Stimulated activated CD8-positive, alpha-beta memory T cell treated with anti-CD3 and anti-CD28 coated beads, Interleukin-7, amount 100 ng/mL, for 24 hours (primary cell): ENCODE data around the gene CEP83.

Experiments
- DNase-seq: peaks from one replicate; pipeline ENCODE4 v3.0.0-alpha.2; 2020; ENCODE audit warnings: low read depth

CEP83 gene

DNA sequence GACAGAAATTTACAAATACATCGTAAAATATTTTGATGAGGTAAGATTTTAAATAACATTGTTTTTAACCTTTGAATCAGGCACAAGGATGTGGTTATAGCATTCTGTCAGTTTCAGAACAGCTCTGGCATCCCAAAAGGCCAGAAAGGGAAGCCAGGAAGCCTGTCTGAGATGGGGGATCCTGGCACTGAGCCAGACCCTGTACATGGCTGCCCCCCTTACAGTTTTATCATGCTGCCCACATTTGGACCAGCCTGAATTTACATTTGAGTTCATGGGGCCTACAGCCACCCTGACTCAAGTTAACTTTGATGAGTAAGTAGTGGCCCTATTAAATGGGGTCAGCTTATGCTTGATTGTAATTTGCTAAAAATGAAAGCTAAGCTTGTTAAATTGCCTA lies 155.7 kb downstream of the CEP83 start:
- DNase-seq, result no peak

DNA sequence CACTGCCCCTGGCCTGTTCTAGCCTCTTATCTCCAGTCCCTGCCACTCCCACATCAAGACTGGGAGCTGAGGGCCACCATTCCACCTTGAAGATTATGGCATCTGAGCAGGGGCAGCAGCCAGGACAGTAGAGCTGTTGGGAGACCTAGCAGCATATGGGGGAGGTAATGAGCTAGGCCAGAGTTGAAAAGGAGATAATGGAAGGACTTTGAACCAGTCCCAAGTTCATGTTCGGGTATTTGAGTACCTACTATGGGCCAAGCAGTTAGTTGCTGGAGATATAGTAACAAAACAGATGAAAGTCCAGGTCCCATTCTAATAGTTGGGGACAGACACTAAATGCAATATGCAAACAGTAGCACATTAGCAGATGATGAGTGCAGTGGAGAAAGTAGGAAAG lies 159.8 kb downstream of the CEP83 start:
- no peak for DNase-seq

DNA sequence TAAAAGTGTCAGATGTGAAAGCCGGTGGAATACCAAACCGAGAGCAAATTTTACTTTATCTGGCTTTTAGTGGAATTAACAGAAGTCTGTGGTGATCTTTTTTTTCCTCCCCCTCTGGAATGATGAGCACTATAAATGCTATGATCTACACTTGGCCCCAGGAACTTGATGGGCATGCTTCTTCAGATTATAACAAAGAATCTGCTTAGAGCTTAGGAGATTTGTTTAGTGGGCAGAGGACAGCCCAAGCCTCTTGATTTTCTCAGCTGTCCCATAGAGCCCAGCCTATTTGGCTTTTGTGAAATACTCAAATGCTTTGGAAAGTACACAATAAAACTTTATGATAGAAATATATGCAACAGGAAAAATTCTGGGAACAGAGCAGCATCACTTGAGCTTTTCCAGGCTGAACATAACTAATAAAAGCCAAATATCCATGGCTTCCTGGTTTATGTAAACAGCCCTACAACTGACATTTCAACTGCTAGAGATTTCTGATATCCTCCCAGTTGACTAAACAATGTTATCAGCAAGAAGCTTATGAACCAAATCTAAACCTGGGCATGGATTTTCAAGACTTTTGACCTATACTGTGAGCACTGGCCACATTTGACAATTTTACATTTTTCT lies 161.7 kb downstream of the CEP83 start:
- DNase-seq, result no peak

DNA sequence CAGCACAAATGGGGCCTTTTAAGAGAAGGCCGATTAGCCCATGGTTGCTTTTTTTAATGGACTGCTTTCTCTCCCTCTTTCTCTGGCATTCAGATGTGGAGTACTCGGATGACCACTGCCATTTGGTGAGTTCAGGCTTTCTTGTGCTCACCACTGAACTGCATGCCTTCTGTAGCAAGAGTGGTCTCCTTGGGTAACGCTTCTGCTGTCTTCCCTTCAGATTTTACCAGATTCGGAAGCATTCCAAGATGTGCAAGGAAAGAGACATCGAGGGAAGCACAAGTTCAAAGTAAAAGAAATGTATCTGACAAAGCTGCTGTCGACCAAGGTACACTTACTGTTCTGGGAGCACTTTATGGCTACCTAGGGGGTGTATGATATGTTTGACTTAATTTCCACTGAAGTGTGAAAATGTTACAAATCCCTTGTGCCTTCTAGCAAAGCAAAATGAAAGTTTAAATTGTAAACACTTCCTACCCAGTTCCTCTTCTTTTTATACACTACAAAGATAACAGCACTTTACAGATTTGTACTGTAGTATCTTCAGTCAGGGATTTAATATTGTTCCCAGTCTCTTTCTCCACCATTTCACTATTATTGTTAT lies 162.5 kb downstream of the CEP83 start:
- DNase-seq, result no peak

DNA sequence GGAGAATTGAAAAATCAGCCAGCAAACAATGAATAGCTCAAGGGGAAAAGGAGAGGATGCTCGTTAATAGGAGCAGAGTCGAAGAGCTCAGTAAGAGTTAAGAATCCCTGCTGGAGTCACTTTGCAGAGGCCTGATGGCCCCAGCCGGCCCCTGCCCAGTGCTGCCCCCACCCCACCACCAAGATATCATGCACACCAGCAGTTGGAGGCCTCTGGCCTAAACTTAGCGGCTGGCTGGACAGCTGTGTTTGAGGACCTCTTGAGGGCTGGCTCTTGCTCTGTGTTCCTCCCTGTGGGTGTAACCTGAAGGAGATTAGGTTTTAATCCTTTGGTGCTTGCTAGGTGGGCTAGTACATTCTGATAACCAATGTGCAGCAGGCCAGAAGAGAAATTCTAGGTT lies 169.3 kb downstream of the CEP83 start:
- no peak for DNase-seq

DNA sequence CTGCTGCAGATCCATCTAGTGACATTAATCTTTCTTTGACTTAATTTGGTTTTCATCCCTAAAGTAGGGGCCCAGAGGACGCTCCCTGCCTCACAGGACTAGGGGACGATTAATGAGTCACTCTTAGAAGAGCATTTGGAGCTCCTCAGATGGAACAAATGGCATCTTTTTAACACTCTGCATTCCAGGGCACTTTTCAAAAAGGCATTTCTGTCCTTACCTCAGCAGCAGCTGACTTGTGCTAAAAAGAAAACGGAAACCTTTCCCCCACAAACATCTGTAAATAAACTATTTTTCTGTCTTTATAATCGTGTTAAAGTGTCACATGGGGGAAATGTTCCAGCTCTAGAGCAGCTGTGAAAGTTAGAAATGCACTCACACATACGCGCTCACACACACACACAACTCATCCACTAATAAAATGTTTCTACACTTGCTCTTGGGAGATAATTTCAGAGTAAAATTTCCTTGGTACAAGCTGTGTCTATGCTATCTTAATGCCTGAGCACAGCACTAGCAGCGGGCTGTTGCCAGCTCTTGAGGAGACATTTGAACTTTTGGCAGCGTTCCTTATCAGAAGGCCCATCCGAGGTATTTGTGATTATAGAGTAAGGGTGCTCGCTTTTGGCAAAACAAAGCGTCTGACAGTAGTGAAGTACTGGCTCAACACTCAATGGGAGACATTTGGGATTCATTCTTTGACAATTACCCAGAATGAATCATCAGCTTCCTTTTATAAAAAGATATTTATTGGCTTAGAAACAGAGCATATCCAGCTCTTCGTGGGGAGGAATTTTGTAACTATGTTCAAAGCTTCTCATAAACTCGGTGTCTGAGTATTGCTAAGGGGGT lies 170.0 kb downstream of the CEP83 start:
- no peak for DNase-seq

DNA sequence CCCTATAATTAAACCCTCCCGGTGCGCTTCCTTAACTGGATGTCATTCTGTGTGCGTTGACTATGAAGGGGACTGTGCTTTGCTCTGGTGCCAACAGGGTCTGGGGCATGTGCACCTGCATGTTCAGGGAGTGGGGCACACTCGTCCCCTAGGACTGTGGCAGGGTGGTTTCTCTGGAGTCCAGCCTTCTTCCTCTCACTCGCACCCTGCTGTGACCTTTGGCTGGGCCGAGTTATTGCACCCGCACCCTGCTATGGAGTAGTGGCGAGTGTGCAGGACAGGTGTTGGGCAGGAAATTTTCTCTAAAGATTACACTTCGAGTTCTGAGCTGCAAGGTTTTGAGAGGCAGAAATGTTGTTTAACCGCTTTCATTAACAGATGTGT lies 172.4 kb downstream of the CEP83 start:
- DNase-seq, result no peak

DNA sequence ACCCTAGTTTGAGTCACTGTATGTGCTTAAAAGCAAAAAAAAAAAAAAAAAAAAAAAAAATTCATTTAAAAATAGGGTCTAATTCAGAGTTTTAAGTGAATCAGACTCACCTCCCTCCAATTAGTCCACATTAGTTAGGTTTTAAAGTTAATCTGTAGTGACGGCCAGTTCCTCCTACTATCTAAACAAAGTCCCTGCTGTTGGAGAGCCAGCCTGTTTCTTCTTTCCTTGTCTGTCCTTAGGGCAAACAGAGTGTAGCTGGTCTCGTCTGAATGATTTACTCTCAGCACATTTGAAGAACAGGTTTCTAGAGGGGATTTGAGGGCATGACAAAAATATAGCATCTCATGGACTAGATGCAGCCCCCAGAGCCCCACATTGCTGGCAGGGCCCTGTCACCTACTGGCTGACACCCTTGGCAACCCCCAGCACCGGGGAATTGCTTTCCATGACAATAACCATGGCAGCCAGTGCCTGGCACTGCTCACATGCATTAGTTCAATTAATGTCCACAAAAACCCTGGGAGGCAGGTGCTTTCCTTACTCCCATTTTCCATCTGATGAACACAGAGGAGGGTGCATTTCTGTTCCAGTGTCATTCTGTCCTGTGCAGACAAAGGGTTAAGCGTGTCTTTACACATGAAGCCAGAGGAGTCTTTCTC lies 173.0 kb downstream of the CEP83 start:
- no peak for DNase-seq

DNA sequence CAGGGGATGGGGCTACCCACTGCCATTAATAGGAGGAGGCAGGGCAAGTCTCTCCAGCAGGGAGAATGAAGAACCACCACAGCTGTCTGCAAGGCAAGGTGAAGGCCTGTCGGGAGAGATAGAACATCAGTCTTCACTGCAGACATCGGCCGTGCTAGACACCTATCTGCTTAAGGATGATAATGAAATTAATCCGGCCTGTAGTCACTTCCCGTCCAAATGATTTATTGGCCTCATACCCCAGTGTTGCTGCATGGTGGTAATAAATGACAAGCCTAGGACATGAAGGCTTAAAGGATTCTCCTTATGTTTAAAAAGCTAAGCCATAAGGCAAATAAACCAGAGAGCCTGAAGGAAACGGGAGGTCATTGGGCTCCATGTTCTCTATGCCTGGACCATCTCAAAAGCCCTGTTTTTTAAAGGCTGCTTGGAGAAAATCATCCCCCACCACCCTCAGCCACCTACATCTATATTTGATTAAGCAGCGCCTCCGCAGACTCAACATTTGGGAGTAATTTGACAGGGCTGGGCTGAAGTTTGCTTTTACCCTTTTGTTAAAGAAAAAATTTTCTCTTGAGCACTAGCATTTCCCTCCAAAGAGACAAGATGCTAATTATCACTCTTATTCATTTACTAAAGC lies 173.6 kb downstream of the CEP83 start:
- DNase-seq, result no peak

DNA sequence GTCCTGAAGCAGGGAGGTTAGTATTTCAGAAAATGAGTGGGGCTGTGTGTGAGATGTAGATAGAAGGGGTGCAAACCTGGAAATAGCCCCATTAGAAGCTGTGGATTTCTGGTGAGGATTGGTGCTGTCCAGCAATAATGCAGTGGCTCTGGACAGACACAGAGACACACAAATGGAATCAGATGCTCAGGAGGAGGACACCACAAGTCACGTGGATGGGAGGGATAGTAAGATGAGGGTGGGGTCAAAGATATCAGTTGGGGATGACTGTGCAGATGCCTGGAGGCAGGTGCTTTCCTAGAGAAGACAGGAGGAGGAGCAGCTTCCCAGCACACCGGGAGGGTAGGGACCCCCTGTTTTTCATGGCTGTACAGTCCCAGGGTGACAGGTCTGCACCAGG lies 174.8 kb downstream of the CEP83 start:
- no peak for DNase-seq

DNA sequence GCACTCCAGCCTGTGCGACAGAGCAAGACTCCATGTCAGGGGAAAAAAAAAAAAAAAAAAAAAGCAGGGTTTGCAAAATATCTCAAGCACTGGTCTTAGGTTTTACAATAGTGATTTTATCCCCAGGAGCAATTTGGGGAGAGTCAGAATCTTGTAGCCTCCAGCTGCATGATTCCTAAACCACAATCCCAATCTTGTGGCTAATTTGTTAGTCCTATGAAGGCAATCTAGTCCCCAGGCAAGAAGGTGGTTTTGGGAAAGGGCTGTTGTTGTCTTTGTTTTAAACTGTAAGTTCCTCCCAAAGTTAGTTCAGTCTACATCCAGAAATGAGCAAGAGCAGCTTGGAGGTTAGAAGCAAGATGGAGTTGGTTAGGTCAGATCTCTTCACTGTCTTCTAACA lies 175.6 kb downstream of the CEP83 start:
- no peak for DNase-seq

DNA sequence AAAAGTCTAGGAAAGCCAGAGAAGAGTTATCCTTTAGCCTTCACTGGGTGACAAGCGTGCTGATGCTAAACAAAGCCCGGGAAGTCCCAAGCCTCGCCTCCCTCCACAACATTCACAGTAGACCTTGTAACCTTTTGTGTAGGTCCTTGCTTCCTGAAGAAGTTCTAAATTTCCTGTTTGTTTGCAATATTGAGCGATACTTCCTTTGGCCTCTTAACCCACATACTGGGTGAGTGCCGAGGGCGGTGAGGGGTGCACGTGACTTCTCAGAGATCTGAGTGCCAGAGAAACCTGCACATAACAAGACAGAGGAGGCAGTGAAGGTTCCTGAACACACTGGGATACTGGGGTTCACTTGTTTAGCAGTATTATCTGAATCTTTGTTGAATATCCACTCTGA lies 177.0 kb downstream of the CEP83 start:
- no peak for DNase-seq

DNA sequence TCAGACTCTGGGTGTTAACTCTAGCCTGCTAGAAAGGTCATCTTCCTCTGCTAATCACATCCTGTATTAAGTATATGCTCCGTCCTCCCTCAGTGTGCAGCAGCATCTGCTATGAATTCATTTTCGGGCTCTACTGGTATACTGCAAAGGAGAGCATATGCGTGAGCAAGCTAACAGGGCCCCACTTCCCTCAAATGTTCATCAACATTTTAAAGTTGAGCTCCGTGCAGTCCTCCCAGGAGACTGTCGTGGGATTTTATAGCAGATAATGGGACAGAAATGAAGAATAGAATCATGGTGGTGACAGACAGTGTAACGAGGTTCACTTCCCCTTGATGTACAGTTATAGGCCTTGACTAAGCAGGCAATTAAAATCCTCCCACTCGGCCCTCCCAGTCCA lies 179.6 kb downstream of the CEP83 start:
- DNase-seq, result no peak

DNA sequence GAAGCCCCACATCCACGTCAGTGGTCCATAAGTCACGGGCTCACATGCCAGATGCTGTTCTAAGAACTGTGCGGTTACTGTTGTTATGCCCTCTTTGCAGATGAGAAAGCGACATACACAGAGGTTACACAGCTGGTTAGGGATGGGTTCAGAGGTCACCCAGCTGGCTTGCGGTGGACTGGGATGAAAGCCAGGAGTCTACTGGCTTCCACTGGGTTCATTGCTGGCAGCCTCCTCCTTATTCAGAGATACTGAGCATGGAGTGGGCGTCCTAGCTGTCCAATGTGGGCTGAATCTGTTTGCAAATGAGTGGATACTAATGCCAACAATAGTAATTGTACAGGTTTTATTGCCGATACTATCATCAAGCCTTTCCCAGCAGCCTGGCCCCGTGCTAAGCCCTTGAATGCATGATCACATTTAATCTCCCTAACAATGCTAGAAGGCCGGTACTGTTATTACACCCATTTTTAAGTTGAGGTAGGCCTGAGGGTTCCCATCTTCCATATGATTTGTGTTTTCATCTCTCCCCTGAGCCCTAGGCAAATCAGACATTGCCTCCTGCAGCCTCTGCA lies 182.2 kb downstream of the CEP83 start:
- no peak for DNase-seq

DNA sequence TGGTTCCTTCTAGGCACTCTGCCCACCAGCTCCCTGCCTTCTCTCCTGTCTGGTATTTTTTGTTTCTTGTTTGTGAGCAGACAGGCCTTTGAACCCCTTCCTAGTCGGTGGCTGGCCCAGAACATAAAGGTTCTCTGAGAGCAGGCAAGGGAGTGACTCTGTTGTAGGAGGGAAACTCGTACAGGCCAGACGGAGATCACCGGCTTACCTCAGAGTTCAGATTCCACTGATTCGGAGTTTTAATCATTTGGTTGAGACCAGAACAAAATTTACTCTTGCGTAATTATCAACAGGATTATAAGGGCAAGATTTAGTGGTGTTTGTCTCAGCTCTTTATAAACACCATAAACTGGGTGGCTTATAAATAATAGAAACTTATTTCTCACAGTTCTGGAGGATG lies 182.9 kb downstream of the CEP83 start:
- DNase-seq, result no peak

DNA sequence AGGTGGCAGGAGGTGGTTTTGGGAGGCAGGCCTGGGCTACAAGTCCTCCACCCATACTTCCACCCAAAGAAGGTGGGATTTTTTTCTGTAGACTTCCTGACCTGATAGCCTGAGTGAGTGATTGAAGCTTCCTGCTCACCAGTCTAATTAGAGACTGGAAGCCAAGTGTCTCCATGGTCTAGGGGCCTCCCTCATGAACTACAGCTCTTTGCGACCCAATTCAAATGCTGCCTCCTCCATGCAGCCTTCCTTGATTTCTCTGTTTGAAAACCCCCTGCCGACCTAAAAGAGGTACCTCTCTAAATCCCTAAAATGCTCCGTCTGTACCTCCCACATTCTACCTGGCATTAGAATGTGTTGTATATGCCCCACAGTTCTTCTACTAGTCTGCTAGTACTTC lies 186.4 kb downstream of the CEP83 start:
- no peak for DNase-seq

DNA sequence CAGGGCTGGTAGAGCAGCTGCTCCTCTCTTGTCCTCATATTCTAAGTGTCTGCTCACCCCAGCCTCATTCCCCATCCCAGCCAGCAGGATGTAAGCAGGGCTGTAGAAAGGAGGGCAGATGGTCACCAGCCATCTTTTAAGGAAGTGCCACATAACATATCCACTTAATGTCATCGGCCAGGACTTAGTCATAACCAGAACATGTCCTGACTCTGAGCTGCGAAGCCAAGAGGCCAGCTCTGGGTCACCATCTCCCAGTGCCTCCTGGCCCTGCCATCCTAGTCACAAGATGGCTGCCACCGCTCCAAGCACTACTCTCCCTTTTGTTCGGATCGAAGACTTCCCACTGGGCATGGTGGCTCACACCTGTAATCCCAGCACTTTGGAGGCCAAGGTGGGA lies 187.4 kb downstream of the CEP83 start:
- DNase-seq, result no peak

DNA sequence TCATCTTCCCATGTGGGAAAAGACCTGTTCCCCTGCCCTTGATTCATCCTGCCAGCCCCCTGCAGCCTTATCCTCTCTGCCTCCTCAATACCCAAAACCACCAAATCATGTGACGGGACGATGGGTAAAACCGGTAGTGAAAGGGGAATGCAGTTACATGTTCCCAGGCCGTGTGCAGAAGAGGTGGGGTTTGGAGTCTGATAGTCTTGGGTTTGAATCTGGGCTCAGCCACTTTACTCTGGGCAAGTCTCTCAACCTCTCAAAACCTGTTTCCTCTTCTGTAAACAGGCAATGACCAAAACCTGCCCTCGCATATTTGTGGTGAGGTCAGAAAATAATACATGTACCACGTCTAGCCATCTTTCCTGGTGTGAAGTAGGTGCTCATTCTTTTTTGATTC lies 188.3 kb downstream of the CEP83 start:
- no peak for DNase-seq

DNA sequence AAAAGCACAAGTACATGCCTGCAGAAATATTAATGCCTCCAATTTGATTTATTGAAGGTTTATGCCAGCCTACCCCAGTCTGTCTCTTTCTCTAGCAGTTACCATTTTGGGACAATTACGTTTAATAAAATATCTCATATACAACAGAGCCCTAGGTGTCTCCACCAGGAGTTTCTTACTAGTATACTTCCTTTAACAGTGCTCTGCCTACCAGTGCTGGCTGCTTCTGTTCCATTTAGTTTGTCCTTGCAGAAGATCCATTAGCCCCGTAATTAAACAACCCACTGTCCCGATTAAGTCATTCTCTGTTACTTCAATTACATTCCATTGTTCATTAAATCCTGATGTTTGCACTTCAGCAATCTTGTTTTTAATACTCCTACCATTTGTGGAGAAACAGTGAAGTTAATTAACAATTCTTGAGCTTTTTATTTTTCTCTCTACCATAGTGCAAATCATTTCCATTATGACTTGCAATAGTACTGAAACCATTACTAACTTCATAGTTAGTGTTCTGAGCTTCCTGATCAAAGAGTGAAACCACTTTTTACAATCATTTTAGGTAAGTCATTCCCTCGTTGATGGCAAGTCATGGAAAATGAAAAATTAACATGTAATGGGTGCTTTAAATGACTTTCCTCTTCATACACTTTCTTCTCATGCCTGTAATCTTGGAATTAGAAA lies 190.2 kb downstream of the CEP83 start:
- DNase-seq, result no peak

DNA sequence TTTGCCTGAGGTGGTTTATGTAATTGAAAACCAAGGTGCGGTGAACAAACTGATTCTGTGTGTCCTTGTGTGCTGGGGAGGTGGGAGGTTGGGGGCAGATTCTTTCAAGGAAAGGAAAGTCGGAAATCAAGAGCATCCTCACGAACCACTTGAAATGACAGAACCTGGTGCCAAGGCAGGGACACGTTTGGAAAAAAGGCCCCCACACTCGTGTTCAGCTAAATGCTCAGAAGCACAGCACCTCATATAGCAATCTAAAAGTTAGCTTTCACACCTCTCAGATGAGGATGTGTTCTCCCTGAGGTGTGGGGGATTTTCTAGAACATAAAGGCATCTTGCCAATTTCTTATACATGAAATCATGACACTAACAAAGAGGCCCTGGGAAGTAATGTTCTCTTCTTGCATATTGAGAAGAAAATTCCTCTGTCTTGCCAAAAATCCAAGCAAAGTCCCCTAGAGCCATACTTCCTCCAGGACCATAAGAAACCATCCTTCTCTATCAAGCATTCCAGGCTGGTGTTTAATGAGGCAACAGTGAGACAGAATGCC lies 191.7 kb downstream of the CEP83 start:
- no peak for DNase-seq

DNA sequence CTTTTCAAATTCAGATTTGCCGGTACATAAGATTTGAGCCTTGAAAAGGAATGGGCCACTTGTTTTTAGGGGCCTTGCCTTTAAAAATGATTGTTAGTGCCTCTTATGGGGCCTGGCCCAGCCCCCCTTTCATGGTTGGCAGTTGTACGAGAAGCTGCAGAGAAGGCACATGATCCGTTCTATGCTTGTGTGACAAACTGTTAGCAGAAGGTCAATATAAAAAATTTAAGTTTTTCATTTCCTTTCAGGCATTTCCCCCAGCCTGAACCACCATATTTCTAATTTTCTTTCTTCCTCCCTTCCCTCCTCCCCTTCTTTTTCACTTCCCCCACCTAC lies 192.2 kb downstream of the CEP83 start:
- no peak for DNase-seq
